ENCODE results near the gene MAGI2.
"Not testable (repeated sequence)": the region's sequence is repeated elsewhere in the genome, so short reads cannot be mapped to it uniquely, and the experiment has no call there.

The MAGI2 gene

GRCh38 chr7:79157281-79157680 is 296.2 kb downstream of the MAGI2 start:
- no peak for DNase-seq (ENCODE audit: low spot score)

- DNase-seq (ENCODE audit: low spot score), result peak; percentile 11
These were observed 303.6 kb downstream of the MAGI2 start for GRCh38 chr7:79149831-79150230.

GRCh38 chr7:79142706-79143105 is 310.8 kb downstream of the MAGI2 start:
- no peak for DNase-seq (ENCODE audit: low spot score)

- DNase-seq (ENCODE audit: low spot score), result no peak
These were observed 312.2 kb downstream of the MAGI2 start for GRCh38 chr7:79141252-79141651.

- peak; percentile 16 for DNase-seq (ENCODE audit: low spot score)
These were observed 315.5 kb downstream of the MAGI2 start for GRCh38 chr7:79137942-79138341.

GRCh38 chr7:79132844-79133451 is 320.5 kb downstream of the MAGI2 start:
- no peak for DNase-seq (ENCODE audit: low spot score)

- no peak for DNase-seq (ENCODE audit: low spot score)
These were observed 322.8 kb downstream of the MAGI2 start for GRCh38 chr7:79130715-79131114.

- DNase-seq (ENCODE audit: low spot score), result no peak
These were observed 329.1 kb downstream of the MAGI2 start for GRCh38 chr7:79124331-79124730.

- DNase-seq (ENCODE audit: low spot score), result no peak
These were observed 335.3 kb downstream of the MAGI2 start for GRCh38 chr7:79118143-79118542.

- peak; percentile 17 for DNase-seq (ENCODE audit: low spot score)
These were observed 357.1 kb downstream of the MAGI2 start for GRCh38 chr7:79096361-79096805.

GRCh38 chr7:79093421-79093820 is 360.0 kb downstream of the MAGI2 start:
- DNase-seq (ENCODE audit: low spot score), result no peak

- peak; percentile 12 for DNase-seq (ENCODE audit: low spot score)
These were observed 361.8 kb downstream of the MAGI2 start for GRCh38 chr7:79091661-79092060.

GRCh38 chr7:79091011-79091410 is 362.5 kb downstream of the MAGI2 start:
- no peak for DNase-seq (ENCODE audit: low spot score)

- DNase-seq (ENCODE audit: low spot score), result no peak
These were observed 362.9 kb downstream of the MAGI2 start for GRCh38 chr7:79090543-79090942.

GRCh38 chr7:79084423-79084822 is 369.0 kb downstream of the MAGI2 start:
- DNase-seq (ENCODE audit: low spot score), result no peak

- DNase-seq (ENCODE audit: low spot score), result no peak
These were observed 373.4 kb downstream of the MAGI2 start for GRCh38 chr7:79079919-79080554.

GRCh38 chr7:79078273-79078672 is 375.2 kb downstream of the MAGI2 start:
- no peak for DNase-seq (ENCODE audit: low spot score)

- DNase-seq (ENCODE audit: low spot score), result not testable (repeated sequence)
These were observed 382.3 kb downstream of the MAGI2 start for GRCh38 chr7:79071187-79071586.

- no peak for DNase-seq (ENCODE audit: low spot score)
These were observed 389.2 kb downstream of the MAGI2 start for GRCh38 chr7:79064187-79064823.

- peak; percentile 15 for DNase-seq (ENCODE audit: low spot score)
These were observed 390.3 kb downstream of the MAGI2 start for GRCh38 chr7:79063019-79063698.

GRCh38 chr7:79060498-79060897 is 393.0 kb downstream of the MAGI2 start:
- DNase-seq (ENCODE audit: low spot score), result no peak

GRCh38 chr7:79055722-79056415 is 397.6 kb downstream of the MAGI2 start:
- no peak for DNase-seq (ENCODE audit: low spot score)

Data from GM03348 (cell line).